Stimulated activated CD4-positive, alpha-beta T cell treated with anti-CD3 and anti-CD28 coated beads, TNF-alpha, amount 100 ng/mL, for 48 hours (primary cell): Measurements from ENCODE around the gene TBC1D19.
"Not testable (repeated sequence)": the region's sequence is repeated elsewhere in the genome, so short reads cannot be mapped to it uniquely, and the experiment has no call there.

Experiments used
- DNase-seq, 3 donors: peaks; one replicate each; pipeline ENCODE4 v3.0.0-alpha.2; 2020; ENCODE audit warnings: low read depth in 3 of 3

The TBC1D19 gene

DNA sequence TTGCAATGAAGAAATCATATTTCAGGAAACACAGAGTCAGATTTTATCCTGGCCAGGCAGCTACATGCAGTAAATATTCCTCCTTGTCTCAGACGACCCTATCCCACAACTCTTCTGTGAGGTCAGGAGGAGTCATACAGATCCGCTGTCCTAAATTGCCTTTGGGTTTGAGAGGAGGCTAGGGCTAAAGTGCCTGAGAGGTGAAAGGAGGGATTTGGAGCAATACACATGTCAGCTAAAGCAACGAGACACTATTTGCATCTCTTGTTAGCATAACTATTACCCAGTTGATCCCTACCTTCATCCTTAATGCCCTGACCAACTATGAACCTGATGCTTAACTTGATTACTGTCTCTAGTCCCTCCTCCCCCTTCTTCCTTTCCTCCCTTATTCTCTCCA is 98.6 kb downstream of the TBC1D19 start:
- no peak for DNase-seq

DNA sequence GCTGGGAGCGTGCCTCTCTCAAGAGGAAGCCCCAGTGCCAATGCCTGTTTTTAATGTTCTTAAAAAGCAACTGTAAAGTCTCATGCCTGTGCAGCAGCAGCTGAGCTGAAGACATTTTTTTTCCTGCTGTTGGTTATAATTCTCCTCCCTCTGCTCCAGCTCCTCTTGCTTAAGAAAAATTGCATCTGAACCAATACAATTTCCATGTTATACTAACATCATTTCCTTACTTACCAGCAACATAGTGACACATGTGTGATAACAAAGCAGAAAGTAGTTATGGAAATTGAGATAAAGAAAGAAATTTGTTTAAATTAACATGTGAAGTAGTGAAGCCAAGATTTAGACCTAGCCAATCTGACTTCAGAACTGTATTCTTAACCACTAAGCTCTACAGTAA is 101.4 kb downstream of the TBC1D19 start:
- no peak for DNase-seq

GRCh38 chr4:26687728-26688127 is 103.8 kb downstream of the TBC1D19 start:
- DNase-seq = no peak

GRCh38 chr4:26690506-26690905 is 106.6 kb downstream of the TBC1D19 start:
- DNase-seq = no peak

- DNase-seq = no peak
Measured at GRCh38 chr4:26692014-26692726, 108.3 kb downstream of the TBC1D19 start.

- DNase-seq = not testable (repeated sequence)
Measured at GRCh38 chr4:26694131-26694530, 110.2 kb downstream of the TBC1D19 start.

GRCh38 chr4:26700110-26700509 is 116.2 kb downstream of the TBC1D19 start:
- DNase-seq = no peak

GRCh38 chr4:26701095-26701494 is 117.2 kb downstream of the TBC1D19 start:
- DNase-seq = no peak

- no peak for DNase-seq
Measured at GRCh38 chr4:26701786-26702227, 117.9 kb downstream of the TBC1D19 start.

DNA sequence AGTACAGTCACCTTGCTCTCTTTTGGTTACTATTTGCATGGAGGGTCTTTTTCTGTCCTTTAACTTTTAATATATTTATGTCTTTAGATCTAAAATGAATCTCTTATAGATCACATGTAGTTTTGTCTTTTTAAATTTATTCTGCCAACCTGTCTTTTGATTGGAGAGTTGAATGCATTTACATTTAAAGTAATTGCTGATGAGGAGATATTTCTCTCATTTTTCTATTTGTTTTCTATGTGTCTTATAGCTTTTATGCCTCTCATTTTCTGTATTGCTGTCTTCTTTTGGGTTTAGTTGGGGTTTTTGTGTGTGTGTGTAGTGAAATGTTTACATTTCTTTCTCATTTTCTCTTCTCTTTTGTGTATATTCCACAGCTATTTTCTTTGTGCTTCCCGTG is 123.5 kb downstream of the TBC1D19 start:
- no peak for DNase-seq

GRCh38 chr4:26709246-26709645 is 125.4 kb downstream of the TBC1D19 start:
- DNase-seq = no peak

- no peak for DNase-seq
Measured at GRCh38 chr4:26713563-26714151, 129.8 kb downstream of the TBC1D19 start.

DNA sequence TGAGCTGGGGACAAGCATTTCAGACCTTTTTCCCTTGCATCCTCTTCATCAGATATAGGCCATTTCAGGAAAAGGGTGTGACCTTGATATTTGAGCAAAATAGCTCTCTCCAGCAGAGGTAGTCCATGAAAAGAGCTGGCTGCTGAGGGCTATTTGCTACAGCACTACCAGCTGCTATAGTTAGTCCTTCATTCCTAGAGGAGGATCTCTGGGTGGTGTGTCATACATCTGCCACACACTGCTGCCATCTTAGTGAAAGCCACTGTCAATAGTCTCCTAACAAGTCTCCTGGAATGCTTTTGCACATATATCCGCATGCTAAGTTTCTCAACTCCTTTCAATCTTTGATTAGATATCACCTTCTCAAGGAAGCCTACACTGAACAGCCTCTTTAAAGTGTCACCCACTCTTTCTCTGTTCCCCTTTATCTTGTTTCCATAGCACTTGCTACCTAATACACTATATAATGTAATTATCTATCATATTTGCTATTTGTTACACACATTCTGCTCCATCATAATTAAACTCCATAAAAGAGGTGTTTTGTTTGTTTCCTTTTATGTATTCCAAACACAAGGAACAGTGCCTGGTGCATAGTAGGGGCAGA is 131.9 kb downstream of the TBC1D19 start:
- no peak for DNase-seq

GRCh38 chr4:26717332-26717731 is 133.4 kb downstream of the TBC1D19 start:
- no peak for DNase-seq

DNA sequence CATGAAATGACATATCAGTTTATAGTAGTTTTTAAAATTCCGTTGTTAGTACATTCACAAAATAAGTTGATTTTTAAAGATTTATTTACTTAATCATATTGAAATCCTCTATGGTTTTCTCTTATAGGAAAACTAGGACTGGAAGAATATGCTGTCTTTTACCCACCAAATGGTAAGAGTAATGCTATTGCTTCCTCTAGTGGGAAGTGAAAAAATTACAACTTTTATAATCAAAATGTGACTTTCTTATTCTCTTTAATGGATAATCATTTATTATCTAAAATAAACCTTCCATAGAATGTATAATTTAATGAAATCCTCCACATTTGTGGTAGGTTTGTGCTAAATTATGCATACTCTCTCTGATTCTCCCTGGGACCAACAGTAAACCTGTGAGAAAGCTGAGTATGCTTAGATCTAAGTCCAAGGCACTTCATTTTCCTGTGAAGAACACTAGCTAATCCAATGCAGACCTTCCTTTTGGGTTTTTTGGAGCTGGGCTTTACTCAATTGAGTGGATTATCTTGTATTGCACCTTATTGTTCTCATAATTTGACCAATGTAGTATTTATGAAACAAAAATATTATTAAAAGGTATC is 136.2 kb downstream of the TBC1D19 start:
- no peak for DNase-seq

- no peak for DNase-seq
Measured at GRCh38 chr4:26721685-26722084, 137.8 kb downstream of the TBC1D19 start.

- no peak for DNase-seq
Measured at GRCh38 chr4:26723216-26723615, 139.3 kb downstream of the TBC1D19 start.

GRCh38 chr4:26724534-26724933 is 140.7 kb downstream of the TBC1D19 start:
- DNase-seq = no peak

DNA sequence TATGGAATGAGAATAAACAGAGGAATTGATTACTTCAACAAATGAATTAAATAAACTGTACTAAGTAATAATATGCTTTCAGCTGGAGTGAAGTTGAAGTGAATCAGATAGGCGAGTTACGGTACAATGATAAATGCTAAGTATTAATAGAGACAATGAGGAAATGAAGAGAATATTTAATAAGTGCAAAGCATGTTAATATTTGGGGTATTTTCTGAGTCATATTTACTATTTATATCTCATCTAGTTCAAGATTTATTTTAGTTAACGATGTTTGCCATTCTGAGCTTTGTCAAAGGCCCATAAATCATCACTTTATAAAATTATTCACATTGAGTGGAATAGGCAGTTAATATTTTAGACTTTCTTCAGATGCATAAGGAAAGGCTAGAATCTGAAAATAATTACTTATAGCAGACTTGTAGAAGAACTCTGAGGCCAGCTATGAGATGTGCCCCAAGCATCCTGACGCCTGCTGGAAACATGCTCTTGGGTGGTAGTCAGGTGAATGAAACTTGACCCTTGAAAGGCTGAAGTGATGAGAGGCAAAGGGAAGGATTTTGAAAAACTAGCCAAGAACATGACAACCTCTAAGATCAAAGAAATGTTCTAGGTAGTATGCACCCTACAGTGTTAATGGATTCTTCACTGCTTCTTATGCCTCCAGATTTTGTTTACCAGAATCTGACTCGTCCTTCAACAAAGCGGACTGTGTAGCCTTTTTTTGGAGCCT is 142.9 kb downstream of the TBC1D19 start:
- DNase-seq = no peak

DNA sequence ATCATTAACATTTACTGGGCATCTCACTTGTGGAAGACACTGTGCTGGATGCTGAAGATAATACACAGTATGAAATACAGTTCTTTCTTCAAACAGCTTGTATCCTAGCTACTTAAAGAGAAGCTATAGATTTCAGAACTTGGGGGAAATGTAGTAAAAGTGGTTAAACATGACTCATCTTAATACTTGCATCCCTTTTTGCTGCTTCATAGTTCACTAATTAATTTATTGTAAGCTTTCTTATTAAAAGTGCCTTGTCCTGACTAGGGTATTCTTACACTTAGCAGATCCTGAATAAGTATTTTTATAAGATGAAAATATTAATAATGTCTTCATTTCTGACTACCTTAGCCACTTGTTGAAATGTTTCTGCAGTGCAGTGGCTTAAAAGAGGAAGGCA is 144.0 kb downstream of the TBC1D19 start:
- no peak for DNase-seq

- DNase-seq = no peak
Measured at GRCh38 chr4:26729027-26729426, 145.1 kb downstream of the TBC1D19 start.

GRCh38 chr4:26729547-26729946 is 145.7 kb downstream of the TBC1D19 start:
- DNase-seq = no peak
